HL-60/S4 (cell line): Measurements from ENCODE around the gene HRAS.

Source experiments
- in situ Hi-C: fragments of 300-500 bp; cut with MboI; formaldehyde crosslinking; loops from 2 replicates; pipeline ENCODE4 v1.14.3; 2022; ENCODE audit warnings: low sequenced_read_pairs

Gene HRAS

DNA sequence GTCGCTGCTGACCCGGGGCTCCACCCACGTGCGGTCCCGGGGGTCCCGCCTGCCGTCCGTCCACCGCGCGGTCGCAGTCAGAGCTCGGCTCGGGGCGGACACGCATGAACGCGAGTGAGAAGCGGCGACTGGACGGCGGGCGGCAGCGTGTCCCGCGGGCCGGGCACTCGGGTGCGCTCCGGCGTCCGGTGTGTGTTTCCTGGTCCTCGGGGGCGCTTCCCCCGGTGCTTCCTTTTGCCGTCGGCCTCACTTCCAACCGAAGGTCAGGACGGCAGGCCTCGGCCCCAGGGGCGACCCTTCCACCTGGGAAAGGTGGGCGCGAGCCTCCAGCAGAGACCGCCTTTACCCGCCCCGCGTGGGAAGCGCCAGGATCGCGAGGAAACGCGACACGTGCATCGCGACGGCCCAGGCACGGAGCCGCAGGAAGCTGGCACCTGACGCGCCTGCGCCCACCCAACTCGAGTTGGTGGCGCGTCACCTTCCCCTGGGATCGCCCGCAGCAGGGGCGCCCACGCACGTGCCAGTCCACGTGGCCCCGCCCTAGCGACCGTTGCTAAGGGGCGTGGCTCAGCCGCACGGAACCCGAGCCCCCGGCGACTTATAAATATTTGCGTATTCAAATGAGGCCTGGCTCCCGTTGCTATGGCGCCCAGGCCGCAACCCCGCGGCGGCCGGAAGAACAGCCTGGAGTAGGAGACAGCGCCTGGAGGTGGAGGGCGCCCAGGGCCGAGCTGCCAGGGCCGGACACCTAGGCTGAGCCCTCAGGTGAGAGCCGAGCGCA is 1.7 kb upstream of the HRAS start, which contains the start of gene LRRC56:
TSS of gene LRRC56 (plus strand) at position 687 of the 781 bp plus-strand sequence. CDS start 3,158 bp downstream, outside the sequence.
- in situ Hi-C loops: no loop called here

DNA sequence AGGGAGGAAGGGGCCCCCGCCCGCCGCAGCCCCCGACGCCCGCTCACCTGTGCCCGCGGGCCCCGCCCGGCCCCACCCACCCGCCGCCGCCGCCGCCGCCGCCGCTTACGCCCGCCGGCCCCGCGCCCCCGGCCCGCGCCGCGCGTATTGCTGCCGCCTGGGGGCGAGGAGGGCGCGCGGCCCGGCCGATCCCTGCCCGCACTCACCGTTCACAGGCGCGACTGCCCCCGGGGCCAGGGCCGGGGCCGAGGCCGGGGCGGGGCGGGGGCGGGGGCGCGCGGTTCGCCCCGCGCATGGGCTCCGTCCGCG is 212 bp downstream of the HRAS start:
- in situ Hi-C loops: no loop called here

DNA sequence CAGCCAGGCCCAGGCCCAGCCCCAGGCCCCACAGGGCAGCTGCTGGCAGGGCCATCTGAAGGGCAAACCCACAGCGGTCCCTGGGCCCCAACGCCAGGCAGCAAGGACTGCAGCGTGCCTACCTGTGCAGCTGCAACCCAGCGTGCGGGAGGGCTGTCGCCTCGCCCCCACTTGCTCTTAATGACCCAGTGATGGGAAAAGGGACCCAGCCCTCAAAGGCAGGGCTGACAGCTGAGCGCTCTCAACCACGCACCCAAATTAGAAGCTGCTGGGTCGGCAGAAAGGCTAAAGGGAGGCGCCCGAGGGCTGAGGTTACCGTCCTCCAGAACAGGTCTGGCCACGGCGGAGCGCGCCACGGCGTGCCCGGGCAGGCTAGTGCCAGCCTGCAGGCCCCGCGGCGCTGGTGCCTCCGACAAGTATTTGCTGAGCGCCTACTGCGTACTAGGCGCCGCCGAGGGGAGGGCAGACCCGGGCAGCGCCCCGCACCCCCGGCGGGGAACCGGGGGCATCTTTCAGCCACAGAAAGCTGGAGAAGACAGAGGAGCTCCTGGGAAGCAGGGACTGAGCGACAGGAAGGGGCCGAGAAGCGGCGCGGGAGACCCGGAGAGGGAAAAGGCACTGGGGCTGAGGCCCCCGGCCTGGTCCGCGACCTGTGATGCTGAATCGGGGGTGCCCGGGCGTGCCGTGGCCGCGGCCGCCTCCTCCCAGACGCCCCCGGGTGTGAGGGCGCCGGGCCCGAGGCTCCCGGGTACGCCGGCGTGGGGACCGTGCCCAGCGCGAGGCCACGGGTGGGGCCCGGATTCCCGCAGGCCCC is 773 bp downstream of the HRAS start:
- in situ Hi-C loops: no loop called here

DNA sequence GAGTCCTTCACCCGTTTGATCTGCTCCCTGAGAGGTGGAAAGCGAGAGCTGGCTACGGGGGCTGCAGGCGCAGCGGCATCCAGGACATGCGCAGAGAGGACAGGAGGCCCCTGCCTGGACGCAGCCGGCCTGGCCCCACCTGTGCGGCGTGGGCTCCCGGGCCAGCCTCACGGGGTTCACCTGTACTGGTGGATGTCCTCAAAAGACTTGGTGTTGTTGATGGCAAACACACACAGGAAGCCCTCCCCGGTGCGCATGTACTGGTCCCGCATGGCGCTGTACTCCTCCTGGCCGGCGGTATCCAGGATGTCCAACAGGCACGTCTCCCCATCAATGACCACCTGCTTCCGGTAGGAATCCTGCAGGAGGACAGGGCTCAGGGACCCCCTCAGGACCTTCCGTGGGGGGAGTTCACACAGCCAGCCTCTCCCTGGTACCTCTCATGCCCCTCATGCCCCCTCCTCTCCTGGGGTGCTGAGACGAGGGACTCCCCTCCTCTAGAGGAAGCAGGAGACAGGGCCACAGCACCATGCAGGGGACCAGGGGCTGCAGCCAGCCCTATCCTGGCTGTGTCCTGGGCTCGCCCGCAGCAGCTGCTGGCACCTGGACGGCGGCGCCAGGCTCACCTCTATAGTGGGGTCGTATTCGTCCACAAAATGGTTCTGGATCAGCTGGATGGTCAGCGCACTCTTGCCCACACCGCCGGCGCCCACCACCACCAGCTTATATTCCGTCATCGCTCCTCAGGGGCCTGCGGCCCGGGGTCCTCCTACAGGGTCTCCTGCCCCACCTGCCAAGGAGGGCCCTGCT is 1.6 kb downstream of the HRAS start:
- in situ Hi-C loops: no loop called here

DNA sequence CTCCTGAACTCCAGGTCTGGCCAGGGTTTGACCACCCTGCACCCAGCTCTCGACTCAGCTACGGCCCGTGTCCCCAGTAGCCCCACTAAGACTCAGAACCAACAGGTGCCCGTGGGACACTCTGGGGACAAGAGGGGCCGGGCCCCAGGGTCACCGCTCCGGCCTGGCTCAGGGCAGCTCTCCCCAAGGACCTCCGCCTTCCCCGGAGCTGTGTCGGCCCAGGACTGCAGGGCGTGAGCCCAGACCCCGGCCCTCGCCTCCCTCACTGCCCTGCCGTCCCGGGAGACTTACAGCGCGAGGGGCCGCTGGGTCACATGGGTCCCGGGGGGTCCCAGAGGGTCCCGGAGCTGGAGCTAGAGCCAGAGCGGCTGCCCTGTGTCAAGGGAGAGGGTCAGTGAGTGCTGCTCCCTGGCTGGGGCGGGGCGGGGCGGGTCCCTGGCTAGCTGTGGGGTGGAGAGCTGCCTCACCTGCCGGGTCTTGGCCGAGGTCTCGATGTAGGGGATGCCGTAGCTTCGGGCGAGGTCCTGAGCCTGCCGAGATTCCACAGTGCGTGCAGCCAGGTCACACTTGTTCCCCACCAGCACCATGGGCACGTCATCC is 2.3 kb downstream of the HRAS start:
- in situ Hi-C loops: no loop called here

DNA sequence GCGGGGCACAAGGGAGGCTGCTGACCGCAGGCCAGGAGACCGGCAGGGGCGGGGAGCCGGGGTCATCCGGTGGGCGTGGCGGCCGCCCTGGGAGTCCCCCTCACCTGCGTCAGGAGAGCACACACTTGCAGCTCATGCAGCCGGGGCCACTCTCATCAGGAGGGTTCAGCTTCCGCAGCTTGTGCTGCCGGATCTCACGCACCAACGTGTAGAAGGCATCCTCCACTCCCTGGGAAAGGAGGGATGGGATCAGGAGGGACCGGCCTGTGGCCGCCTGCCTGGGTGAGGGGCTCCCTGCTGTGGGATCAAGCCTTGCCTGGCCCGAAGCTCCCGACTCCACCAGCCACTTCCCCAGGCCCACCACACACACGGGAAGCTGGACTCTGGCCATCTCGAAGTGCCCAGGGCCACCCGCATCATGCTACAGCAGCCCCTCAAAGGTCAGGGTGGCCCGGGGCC is 2.8 kb downstream of the HRAS start:
- in situ Hi-C loops: no loop called here

DNA sequence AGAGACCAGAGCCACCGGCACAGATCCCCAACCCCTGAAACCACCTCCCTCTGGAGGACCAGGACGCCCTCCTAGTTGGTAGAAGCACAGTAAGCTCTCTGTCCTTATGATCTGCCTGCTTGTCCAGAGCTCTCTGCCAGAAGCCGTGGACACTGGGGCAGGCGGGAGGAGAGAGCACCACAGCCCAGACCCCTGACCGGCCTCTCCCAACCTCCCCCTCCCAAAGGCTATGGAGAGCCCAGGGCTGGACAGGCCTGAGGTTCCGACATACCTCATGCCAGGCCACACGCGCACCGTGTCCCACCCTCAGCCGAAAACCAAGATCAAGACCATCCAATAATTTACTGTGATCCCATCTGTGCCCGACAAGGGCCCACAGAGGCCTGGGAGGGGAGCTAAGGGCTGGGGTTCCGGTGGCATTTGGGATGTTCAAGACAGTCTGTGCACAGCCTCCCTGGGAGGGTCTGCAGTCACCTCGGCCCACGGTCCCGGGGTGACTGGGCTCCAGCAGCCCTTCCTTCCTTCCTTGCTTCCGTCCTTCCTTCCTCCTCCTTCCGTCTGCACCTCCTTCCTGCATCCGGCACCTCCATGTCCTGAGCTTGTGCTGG is 3.4 kb downstream of the HRAS start:
- in situ Hi-C loops: no loop called here

DNA sequence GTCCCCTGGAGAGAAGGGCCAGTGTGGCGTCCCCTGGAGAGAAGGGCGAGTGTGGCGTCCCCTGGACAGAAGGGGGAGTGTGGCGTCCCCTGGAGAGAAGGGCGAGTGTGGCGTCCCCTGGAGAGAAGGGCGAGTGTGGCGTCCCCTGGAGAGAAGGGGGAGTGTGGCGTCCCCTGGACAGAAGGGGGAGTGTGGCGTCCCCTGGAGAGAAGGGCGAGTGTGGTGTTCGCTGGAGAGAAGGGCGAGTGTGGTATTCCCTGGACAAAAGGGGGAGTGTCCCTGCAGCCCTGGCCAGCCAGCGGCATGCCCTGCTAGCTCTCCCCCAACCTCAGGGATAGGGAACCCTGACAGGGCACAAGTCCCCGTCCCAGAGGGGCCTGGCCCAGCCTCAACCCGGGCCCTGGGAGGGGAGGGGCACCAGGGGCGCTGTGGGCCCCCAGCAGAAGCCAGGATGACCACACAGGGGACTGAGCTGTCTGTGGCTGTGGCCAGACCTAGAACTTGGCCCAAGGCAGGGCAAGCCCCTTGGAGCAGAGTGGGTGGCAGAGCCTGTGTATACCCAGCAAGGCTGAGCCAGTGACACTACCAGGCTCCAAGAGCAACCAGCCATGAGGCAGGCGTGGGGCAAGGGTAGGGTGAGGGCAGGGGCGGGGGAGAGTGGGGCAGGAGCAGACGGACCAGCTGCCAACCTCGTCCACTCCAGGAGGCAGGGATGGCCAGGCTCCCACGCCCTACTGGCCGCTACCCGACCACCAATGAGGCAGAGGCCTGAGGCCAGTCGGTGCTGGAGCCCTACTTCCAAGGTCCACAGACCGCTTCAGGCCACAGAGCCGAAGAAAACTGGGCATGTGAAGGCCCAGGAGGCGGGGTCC is 4.2 kb downstream of the HRAS start:
- in situ Hi-C loops: no loop called here

DNA sequence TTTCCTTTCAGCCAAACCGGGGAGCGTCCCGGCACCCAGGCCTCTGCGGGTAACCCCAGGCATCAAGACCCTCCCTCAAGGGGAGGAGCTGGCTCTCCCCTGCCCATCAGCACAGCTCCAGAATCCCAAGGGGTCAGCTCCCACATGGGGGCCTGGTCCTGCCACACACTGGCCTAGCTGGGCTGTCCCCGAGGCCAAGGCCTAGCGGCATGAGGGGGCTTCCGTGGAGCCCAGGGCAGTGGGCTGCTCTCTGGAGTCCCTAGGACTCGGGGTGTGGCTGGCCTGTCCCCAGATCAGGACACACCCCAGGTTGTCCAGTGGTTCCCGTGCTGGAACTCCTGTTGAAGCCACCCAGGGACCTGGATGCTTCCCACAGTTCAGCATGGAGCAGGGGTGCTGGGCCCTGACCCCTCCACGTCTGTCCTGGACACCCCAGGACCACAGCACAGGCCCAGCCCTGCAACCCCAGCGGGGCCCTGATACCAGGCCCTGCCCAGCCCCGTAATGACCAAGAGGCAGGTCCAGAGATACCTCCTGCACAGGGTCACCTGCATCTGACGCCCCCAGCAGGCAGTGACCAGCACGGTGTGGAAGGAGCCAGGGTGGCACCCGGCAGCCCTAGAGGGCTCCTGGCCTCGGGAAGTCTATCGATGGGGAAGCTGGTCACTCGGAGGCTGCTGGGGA is 5.5 kb downstream of the HRAS start:
- in situ Hi-C loops: no loop called here

DNA sequence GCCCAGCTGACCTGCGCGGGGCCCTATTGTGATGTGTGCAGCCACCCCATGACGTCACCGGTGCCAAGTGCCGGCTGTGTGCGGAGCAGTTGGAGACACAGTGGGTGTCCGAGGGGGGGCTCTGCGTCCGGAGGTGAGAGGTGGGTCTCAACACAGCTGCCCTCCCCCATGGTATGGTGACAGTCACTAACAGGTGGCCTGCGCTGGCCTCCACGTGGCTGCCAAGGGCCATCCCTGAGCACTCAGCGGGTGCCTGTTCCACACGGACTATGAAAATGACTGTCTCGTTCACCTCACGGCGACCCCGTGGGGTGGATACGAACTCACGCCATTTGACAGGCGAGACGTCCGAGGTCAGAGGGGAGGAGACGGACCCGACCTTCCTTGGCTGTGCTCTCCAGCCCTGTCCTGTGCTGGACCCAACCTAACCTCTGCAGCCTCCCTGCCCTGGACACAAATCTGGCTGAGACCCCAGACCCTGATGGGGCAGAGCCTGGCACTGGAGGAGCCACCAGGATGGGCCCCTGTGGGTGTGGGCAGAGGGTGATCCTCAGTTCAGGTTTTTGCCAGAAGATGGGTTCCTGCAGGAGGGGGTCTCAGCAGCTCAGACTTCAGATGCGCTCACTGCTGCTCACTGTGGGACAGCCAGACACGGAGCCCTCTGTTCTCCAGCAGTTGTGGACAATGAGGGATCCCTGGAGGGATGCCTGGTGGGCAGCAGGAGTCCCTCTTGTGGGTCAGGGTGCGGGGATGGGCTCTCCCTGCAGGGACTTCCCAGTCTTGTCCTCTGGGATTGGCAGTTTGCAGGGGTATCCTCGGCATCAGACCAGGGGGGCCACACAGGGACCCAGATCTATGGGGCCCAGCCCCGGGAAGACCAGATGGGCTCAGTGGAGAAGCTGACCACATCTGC is 6.3 kb downstream of the HRAS start:
- in situ Hi-C loops: no loop called here

DNA sequence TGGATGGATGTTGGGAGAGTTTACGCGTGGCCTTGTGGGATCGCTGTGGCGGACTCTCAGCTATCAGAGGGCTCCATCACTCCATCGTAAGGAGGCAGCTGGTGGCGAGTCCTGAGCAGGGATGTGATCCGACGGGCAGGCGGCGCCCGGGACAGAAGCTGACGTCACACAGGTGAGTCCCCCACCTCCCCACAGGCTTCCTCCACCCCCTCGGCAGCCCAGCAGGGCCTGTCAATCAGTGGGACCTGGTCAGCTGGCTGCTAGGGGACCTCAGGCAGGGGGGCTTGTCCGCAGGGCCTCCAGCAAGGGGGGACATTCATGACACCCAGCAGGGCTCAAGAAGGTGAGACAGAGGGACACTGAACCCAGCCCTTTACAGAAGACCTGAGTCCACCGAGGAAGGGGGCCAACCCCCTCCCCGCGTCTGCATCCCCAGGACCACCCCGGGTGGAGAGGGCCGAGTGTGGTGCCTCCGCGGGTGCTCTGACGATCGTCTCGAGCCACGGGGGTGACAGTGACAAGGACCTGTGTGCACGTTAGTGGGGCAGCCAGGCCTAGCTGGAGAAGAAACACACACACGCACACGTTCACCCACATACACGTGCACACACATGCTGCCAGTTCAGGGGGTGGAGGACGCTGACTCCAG is 7.1 kb downstream of the HRAS start:
- in situ Hi-C loops: no loop called here

DNA sequence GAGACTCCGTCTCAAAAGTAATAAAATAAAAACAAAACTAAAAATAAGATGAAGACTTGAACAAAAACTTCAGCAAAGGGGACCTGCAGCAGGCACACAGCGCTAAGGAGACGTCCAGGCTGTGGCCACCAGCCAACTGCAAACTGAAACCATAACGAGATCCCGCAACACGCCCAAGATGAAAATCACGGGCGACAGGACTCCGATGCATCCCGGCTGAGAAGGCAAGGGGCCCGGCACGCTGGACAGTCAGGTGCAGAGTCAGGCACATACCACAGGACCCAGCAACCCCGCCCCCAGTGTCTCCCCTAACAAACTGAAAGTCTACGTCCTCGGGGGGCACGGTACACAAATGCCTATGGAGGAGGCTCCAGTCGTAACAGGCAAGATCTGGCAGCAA is 9.2 kb downstream of the HRAS start:
- in situ Hi-C loops: no loop called here

DNA sequence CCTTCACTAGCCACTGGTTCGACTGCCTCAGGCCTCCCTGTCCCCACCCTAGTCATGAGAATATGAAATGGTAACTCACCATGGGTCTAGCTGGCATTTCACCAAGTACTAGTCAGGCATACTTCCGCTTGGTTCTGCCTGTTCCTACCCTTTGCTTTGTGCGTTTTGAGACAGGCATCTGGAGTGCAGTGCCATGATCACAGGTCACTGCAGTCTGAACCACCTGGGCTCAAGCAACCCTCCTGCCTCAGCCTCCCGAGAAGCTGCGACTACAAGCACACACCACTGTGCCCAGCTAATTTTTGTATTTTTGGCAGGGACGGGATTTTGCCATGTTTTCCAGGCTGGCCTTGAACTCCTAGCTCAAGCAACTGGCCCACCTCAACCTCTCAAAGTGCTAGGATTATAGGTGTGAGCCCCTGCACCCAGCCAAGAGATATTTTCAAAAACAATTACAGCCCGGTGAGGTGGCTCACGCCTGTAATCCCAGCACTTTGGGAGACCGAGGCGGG is 14.1 kb downstream of the HRAS start:
- in situ Hi-C loops: no loop called here

DNA sequence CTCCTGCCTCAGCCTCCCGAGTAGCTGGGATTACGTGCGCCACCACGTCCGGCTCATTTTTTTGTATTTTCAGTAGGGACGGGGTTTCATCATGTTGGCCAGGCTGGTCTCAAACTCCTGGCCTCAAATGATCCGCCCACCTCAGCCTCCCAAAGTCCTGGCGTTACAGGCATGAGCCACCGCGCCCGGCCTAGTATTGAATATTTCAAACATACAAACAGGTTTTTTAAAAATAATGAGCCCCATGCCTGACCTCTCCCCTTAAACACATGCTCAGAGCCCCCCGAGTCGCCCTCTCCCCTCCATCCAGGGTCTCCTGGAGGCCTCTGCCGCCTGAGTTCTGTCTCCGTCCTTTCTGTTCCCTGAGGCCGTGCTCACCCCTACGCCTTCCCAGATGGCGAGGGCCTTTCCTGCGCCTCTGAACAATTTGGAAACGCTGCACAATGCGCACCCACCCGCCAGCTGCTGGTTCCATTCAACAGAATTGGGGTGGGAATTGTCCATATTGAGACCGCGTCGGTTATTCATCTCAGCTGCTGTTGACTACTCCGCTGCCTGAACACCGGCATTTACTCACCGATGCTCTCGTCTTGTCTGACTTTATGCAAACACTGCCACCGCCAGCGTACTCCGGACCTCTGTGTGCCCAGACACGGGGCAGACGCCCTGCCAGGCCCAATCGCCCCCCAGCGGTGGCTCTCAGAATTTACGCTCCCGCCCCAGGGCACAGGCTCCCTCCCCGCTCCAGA is 14.8 kb downstream of the HRAS start:
- in situ Hi-C loops: no loop called here

DNA sequence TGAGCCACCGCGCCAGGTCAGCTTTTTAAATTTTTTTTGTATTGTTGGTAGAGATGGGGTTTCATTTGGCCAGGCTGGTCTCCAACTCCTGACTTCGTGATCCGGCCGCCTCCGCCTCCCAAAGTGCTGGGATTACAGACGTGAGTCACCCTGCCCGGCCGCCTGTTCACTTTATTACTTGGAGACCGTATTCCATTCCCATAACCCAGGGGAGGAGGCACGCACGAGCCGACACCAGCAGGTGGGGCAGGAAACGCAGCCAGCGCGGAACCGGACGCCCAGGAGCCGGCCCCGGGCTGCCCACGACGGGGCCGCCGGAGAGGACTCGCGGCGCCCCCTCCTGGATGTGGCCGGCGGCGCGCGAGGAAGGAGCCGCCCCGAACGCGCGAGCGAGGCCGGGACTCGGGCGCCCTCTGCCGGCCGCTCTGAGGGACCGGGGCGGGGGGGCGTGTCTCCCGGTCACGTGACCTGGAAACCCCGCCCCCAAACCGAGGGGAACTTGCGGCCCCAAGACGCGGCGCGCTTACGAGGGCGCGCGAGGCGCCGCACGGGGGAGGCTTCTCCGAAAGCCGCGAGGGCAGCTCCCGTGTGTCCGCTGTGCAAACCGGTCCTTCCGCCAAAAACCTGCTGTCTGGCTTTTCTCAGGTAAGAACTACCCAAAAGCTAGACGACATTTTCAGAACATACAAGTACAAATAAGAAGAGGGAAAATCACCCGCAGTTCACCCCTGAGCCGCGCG is 16.7 kb downstream of the HRAS start:
- in situ Hi-C loops: no loop called here
